ENCODE data around the gene MAN1C1.
"Not testable (repeated sequence)": the region's sequence is repeated elsewhere in the genome, so short reads cannot be mapped to it uniquely, and the experiment has no call there.

Gene MAN1C1

DNA sequence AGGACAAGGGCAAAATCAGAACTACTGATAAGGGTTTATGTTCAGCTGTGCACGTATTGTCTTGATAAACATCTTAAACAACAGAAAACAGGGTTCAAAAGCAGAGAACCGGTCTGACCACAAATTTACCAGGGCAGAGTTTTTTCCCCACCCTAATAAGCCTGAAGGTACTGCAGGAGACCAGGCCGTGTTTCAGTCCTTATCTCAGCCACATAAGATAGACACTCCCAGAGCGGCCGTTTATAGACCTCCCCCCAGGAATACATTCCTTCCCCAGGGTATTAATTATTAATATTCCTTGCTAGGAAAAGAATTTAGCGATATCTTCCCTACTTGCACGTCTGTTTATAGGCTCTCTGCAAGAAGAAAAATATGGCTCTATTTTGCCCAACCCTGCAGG, 19.6 kb downstream of the MAN1C1 start:
- not testable (repeated sequence) for DNase-seq

DNA sequence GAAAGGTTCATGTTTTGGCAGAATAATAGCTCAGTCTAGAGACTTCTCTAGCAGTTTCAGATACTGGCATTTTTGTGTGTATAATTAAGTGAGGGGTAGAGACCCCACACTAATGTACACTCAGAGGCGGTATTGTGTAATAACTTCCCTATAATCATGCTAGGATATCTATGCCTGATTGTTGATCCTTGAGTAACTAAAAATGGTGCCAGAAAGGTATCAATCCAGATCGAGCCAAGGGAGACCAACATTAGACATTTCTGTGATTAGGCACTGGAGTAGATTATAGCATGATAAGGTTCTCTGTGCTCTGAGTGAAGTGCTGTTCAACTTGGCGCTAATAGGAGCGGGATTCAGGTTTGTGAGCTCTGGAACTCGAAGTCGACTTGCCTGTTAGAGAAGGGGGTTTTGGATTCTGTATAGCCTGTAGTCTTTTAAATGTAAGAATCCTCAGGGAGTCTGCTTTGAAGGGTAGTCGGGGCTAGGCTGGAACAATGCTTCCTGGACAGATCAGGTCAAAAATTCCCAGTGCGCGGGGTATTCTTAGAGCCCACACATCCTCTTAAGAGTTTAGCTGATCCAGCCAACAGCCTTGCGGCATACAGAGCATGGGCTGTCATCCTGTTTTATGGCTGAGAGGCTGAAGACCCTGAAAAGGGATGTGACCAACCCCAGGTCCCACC, 24.2 kb downstream of the MAN1C1 start:
- no peak for DNase-seq

DNA sequence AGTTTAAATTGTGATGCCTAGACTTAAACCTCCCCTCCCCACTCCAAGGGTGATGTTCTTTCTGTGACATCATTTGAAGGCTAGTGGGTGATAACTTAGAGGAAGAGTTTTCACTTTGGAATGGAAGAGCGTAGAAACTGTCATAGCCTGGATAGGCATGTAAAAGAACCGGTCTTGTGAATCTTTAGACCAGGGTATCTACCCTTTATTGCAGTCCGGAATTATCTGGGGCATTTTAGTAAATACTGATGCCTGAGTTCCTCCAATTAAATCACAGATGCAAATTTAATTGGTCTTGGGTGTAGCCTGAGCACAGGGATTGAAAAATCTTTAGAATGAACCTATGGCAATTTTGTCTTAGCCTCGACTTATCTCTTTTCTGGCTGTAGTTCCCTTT, 24.7 kb downstream of the MAN1C1 start:
- no peak for DNase-seq

DNA sequence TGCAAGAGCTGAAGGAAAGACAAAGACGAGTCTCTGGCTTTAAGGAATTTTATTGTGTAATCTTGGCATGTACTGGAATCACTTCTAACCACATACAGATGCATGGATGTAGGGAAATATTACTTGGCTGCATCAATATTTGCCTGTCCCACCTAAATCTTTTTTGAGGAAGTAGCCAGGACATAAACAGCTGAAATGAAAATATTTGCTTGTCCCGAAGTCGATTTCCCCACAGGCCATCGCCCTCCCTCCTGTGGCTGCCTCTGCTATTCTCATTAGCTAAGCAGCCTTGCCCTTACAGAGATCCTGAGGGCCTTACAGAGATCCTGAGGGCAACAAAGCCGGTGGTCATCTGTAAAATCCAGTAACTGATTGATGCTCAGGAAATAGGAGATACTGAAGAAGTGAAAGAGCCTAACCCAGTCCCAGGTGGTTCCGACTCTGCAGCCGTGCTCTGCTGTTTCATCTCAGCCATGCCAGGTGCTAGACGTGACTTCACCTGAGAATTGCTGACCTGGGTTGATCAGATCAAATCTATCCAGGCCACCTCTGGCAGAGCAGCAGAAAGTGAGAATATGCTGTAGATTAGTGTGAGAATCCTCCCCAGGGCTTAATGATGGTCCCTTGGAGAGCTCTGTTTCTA, 25.5 kb downstream of the MAN1C1 start:
- no peak for DNase-seq

DNA sequence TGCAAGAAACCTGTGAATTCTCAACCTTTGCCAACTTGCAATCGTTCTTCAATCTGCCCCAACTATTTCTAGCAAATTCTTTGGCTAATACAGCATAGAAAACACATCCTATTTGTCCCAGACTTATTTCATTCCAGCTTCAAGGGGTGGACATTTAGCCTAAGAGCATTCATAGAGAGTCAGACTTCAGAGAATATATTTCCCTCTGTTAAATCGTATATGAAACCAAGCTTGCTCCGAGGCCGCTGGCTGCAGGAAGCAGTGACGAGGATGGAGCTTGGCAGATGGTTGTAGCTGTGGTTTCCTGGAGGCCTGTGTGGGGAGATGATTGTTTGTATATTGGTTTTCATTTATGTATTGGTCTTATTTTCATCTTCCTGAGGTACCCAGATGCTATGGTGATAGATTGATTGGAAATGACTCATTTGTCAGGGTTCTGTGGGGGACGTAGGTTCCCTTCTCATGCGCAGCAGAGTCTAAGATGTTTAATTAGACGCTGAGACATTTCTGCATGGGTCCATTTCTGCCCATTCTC, 26.1 kb downstream of the MAN1C1 start:
- DNase-seq: peak; percentile 65

DNA sequence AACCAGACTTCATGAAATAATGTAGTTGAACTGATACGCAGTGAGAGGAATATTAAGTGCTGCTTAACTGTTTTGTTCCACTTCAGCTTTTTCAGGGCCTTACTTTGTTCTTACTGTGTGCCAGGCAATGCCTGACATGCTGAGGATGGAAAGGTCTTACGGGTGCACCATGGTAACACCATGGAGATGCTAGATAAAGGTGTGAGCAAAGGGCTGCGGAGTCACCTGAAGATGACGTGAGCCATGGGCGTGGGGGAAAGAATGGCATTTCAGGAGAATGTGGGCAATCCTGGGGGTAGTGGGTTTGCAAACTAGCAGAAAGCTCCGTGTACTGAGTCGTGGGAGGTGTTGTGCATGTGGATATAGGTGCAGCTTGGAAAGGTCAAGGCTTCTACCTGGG, 27.3 kb downstream of the MAN1C1 start:
- no peak for DNase-seq

DNA sequence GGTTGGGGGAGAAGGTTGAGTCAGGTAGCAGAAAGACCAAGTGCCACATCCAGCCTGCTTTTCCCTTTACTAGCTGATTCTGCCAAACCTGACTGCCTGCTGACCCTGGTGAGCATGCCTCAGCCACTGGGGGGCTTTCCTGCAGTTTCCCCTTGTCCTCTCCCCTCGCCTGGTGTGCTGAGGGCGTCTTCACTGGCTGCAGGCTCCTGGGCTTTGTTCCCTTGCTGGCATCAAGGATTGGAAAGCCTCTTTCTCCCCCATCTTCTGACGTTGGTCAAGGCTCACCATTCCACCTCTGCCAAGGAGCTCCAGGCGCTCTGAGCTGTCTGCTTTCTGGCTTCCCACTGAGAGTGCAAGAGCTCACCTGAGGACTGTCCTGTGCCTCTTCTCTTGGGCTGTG, 28.4 kb downstream of the MAN1C1 start:
- DNase-seq: no peak

DNA sequence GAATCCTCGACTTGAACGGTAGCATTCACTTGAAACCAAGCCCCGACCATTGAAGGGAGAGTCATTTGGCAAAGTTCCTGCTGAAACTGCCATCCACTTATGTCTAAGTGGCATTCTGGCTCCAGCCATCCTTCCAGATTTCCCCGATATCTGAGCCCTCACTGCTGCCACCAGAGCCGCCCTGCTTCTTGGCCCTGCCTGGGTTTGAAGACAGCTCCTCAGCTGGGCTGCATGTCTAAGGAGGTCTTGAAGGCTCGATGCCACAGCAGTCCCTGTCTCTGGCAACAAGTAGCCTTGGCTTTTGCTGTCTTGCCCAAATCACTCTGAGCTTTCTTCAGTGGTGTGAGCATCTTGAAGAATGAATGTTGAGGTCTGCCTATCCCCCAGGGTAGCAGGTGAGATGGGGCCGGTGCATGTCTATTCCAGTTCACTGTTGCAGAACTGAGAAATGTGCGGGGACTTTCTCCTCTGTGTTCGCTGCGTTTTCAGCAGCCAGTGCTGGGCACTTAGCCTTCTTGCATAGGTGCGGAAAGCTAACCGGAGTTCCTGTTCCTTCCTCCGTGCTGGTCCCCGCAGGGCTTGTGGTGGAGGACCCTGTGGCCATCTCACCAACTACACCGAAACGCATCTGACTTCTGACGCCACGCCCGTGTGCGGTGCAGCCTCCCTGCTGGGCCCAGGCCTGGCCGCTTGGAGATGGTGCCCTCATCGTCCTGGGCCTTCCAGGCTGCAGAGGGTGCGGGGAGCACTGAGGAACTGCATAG, 29.2 kb downstream of the MAN1C1 start:
- no peak for DNase-seq

DNA sequence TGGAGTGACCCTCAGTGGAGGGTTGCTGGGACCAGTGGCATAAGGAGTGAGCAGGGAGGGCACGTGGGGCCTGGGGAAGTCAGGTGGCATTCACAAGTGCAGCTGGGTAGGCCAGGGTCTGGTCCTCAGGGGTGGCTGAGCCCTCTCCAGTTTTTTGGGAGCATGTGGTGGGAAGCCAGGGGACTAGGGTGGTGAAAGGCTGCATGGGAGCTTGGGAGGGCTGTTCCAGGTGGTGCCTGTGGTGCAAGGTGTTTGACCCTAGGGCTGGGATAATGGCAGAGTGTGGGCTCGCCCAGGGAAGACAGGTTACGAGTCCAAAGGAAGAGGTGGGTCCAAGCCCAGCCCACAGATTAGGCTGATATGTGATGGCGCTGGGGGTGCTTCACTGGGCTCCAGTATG, 30.5 kb downstream of the MAN1C1 start:
- no peak for DNase-seq

DNA sequence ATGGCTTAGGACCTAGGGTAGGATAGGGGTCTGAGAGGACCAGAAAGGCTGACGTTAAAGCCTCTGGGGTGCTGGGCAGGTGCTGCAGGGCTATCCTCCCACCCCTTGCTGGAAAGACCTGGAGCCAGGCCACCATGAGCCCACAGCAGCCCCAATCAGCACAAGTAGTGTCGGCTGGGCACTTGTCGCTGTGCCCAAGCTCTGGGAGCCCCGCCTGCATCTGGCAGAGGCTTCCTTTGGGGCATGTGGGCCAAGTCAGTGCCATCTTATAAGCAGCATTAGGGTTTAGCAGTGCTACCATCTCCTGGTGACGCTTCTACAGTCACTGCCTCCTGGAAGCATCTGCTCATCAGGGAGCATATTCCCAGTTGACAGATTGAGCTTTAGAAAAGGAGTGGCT, 31.3 kb downstream of the MAN1C1 start:
- no peak for DNase-seq

DNA sequence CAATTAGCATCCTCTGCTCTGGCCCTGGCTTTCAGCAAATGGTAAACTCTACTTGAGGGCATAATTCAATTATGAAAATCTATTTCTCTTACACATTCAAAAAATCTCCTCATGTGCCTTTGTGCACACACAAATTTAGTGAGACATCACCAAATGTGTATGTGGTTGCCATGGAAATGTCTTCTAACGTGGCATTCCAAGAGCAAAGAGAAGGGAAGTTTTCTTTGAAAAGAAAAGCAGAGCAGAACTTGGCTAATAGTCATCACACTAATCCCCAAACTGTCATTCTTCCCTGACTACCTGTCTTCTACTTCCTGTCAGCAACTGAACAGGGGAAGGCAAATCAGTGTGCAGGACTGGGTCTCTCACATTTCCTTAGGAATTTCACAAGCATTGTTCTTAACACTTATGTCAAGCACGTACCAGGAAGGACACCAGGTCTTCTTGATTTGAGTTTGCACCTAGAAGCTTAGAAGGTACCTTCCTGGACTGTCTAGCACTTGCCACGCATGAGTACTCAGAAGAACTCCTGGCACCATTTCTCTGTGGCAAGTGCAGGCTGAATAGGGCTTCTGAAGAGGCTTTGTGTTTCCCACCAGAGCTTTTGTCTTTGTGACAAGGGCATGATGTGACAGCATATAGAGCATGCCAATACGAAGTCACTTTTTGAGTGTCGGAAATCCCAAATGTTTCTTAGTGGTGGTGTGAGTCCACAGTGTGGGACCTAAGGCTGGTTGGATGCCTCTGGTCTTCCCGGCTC, 32.3 kb downstream of the MAN1C1 start:
- no peak for DNase-seq

DNA sequence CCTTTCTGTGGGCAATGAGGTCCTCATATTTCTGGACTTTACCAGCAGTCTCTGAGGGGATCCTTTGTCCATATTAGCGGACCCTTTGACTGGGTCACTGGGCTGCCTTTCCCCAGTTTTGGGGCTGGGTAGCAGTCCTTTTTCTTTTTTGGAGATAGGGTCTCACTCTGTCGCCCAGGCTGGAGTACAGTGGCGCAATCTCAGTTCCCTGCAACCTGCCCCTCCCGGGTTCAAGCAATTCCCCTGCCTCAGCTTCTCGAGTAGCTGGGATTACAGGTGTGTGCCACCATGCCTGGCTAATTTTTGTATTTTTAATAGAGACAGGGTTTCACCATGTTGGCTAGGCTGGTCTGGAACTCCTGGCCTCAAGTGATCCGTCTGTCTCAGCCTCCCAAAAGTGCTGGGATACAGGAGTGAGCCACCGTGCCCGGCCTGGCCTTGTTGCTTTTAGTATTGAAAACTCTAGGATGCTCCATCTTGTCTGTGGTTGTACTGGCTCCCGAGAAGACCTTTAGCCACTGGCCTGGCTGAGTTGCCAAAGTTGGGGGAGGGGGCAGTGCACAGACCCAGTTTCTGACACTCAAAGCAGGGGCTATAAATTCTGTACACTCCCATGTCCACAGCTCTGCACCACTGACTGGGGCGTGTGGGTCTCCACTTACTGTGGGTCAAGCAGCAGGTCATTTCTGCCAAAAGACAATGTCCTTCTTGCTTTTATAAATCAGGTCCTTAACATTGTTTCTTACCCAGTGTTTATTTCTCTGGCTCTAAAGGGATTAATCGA, 33.1 kb downstream of the MAN1C1 start:
- DNase-seq: no peak

DNA sequence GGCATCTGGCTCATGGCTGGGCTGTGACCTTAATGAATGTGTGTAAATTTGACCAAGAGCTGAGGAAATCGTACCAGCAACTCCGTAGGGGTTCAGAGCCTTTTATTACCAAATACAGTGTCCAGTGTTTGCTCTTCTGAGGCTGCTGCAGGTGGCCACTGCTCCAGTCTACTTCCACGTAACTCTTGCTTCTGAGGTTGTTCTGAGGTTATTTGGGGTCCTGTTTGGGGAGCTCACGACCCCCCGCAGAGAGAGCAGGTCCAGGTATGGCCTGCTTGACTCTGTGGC, 33.6 kb downstream of the MAN1C1 start:
- no peak for DNase-seq

DNA sequence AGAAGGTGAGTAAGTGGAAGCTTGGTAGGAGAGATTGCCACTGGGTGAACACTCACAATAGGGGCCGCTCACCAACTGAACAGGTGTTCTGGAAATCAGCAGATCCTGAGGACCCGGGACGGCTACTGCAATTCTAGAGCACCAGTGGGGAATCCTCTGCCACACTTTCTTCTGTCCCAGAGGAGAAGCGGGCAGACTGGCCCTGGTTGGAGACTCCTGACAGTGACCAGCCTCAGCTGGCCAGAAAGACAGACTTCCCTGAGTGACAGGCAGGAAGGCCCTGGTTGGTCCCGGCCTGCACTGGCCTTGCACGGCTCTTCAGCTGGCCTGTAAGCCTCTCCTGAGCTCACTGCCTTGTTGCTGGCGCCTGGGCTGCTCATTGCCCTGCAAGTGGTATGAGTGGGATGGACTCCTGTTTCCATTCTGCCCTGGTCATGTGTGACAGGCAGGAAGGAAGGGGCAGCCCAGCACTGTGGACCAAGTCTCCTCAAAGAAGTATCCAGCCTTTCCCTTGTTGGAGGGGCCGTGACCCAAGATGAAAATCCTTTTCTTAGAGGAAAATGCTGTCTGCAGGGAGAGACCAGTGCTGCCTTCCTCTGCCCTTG, 34.5 kb downstream of the MAN1C1 start:
- DNase-seq: no peak

DNA sequence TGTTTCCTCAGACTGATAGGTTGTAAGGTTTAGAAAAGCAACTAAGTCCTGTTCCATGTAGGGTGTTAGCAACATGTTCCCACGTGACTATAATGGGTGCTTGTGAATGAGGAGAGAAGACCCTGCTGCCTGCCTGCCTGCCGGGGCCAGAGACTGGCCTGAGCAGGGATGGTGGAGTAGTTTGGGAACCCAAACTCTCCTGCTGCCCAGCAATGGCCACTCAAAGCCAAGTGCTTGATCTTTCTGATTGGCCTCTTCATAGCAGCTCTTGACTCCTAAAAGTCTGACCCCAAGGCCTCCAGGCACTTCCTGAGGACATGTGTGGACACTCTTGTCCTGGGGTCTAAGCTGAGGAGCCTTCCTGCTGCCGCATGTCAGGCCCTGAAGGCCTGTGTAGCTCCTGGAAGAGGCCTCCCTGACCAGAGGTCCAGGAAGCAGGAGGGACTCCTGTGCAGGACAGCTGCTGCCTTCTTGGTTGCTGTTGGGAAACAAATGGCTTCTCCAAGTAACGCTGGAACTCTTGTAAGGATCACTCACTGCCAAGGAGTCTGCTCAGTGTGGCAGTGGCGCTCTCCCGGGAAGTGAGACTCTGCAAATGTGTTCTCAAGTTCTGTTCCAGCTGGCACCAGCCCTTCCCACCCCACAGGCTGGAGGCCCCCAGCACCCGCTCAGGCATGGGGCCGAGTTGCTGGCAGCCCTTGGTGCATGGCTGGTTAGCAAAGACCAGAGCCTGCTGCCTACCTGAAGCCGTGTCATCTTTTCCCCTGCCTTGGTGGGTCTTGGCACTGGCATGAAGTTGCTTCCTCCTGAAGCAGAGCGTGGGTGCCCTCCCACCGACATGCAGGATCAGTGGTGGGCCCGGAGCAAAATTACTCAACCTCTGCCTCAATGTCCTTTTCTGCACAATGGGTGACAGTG, 35.5 kb downstream of the MAN1C1 start:
- DNase-seq: no peak

DNA sequence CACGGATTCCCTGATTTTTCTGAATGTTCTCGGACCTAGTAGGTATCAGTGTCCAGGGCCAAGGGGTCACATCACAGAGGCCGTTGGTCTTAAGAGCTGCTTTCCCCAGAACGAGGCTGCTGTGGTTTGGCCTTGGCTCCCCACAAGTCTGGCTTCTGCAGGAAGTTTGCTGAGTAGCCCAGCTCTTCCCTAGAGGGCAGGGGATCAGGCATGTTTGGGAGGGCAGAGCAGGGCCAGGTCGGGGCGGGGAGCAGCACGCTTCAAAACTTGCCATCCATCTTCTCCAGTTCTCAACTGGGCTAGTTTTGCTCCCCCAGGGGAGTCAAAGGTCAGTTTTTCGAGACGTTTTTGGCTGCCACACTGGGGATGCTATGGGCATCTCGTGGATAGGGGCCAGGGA, 37.0 kb downstream of the MAN1C1 start:
- DNase-seq: no peak

DNA sequence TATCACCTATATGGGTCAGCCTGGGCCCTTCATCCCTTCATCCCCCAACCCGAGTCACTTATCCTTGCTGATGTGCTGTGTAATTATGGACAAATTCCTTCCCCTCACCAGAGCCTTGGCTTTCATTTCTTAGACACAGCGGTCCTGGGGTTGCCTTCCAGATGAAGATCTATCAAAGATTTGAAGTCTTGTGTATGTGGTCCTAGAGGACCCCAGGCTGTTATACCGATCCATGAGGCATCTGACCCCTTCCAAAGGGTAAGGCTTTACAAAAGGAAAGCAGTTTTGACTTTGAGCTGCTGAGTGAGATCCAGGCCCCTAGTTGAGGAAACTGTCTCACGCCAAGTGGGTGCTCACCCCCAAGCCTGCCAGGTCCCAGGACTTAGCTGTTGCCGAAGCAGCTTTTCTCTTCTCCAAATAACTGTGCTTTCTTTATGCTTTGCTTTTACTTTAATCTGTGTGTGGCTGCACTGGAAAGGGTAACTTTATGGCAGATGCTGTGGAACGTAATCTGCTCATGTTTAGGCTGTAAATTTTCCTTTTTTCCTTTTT, 37.6 kb downstream of the MAN1C1 start:
- DNase-seq: no peak

DNA sequence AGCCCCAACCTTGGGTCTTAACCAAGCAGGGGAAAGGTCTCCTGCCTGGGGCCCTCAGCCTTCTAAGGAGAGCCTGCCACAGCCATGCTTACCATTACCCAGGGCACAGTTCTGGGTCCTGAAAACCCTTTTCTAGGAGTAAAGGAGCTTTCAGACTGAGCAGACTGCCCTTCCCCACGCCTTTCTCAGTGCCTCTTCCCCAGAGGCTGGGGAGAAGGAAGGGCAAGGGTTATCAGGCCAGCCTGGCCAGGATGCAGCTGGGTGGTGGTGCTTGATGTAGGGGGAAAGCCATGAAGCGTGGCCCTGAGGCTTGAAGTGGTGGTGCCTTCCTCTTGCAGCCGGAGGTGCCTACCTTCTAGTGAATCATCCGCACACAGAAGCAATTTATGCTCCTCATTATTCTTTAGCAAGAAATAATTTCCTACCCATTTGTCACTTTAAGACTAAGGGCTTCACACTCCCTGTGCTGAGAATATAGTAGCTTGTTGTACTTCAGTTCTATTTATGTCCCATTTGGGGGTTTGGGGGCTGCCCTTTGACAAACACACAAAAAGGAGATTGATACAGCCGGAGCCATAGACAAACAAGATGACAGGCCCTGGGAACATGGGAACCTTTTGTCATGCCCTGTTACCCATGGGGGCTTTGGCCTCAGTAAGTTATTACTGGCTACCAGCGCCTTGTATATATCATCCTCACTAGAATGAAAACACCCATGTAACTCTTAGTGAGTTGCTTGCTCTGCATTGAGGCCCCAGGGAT, 40.7 kb downstream of the MAN1C1 start:
- no peak for DNase-seq

DNA sequence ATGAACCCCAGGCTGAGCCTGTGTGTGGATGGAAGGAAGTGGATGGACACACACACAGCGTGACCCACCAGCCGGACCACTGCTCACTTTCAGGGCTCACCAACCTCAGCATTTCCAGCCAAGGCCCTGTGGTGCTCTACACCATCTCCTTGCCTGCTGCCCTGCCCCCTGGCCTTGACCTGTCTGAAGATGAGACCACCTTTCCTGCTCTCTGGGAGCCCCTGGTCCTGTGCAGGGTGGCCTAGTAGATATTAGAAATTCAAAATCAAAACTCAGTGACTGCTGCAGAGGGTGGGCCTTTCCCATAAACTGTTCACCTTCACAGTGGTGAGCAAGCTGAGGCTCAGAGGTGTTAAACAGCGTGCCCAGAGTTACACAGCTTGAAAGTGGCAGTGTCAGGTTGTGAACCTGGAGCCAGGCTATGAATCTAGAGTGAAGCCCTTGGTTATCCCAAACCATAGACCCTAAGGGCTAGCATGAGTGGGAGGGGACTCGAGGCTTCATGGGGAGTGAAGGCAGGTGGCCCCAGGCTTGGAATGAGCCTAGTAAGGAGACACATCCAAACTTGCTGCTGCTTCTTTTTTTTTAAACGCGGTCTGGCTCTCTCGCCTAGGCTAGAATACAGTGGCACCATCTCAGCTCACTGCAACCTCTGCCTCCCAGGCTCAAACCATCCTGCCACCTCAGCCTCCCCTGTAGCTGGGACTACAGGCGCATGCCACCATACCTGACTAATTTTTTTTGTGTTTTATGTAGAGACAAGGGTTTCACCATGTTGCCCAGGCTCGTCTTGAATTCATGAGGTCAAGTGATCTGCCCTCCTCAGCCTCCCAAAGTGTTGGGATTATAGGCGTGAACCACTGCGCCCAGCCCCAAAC, 41.5 kb downstream of the MAN1C1 start:
- DNase-seq: no peak
